Neutrophil (primary cell): ENCODE results near the gene DLG5.

ENCODE experiments used
- H3K27ac ChIP-seq: fragments of 200-600 bp; sonication (generic); 2 replicates; pipeline ENCODE4 v1.5.1; 2016; ENCODE audit warnings: mild to moderate bottlenecking, moderate library complexity
- H3K27me3 ChIP-seq: fragments of 200-600 bp; sonication (generic); 2 replicates; pipeline ENCODE4 v1.6.0; 2016; ENCODE audit warnings: mild to moderate bottlenecking
- H3K36me3 ChIP-seq: fragments of 200-600 bp; sonication (generic); 2 replicates; pipeline ENCODE4 v1.5.1; 2017
- H3K4me1 ChIP-seq, 2 experiments: fragments of 200-600 bp in 1 of 2; sonication (generic) in 1 of 2; 1 replicate in 1 of 2; 2 replicates in 1 of 2; pipeline versions ENCODE4 v1.5.1 to v1.6.1; 2013 to 2016; ENCODE audit warnings: low read depth in 1 of 2, low read length in 1 of 2, mild to moderate bottlenecking in 1 of 2, moderate library complexity in 1 of 2; ENCODE audit not compliant: control insufficient read depth in 1 of 2, insufficient read depth in 1 of 2
- H3K4me3 ChIP-seq, 2 experiments: fragments of 200-600 bp in 1 of 2; sonication (generic) in 1 of 2; 1 replicate in 1 of 2; 2 replicates in 1 of 2; pipeline ENCODE4 v1.5.1; 2013 to 2016; ENCODE audit warnings: low read depth in 1 of 2, low read length in 1 of 2, mild to moderate bottlenecking in 1 of 2, moderate library complexity in 1 of 2
- H3K9me3 ChIP-seq: fragments of 200-600 bp; sonication (generic); 2 replicates; pipeline ENCODE4 v1.5.1; 2016
- CTCF ChIP-seq: fragments of 200-600 bp; sonication (generic); IDR thresholded peaks from 2 replicates; pipeline ENCODE4 v1.5.1; 2016; ENCODE audit warnings: antibody characterized with exemption

Gene DLG5

GRCh38 chr10:77823811-77824542 is 102.6 kb downstream of the DLG5 start:
- Histone ChIP-seq H3K36me3 (no peaks in the 10 kb centered on the region), H3K4me3 (no peak overlapping the region), H3K27me3 (no peaks in the 10 kb centered on the region), H3K27ac (no peak overlapping the region), H3K4me1 (no peaks in the 10 kb centered on the region), H3K9me3 (no peaks in the 10 kb centered on the region)
- no peak for TF ChIP-seq CTCF

DNA sequence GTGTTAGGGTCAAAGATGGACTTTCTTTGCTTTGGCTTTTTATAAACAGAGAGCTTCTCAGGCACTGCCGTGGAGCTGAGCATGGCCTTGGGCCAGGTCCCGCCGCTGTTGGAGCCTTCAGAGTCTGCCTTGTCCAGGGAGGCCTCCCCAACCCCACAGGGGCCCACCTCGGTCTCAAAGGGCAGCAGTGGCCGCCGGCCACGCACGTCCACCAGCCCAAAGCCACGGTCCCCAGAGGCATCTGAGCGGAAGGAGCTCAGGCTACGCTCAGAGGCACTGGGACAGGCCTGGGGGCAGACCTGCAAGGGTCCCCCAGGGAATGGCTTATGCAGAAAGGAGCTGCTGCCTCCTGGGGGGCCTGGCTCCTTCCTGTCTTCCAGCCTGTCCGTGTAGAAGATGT is 105.0 kb downstream of the DLG5 start:
- no peak for TF ChIP-seq CTCF

DNA sequence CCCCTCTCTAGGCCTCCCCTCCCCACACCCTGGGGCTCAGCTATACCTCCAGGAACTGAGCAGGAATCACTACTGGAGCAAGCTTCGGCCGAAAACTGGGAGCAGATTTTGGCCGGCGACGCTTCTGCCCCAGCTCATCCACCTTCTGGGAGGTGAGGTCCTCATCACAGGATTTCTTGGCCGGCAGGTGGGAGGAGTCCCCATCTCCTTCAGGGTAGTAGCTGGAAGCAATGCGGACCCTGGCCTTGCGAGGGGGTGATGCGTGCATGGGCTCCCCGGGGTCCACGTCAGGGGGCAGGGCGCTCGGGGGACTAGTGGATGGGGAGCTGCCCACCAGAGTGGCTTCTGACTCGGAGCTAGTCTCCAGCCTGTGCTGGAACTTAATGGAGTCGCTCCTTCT is 105.5 kb downstream of the DLG5 start:
- no peak overlapping the region for H3K27ac ChIP-seq
- no peaks in the 10 kb centered on the region for H3K36me3 ChIP-seq
- no peaks in the 10 kb centered on the region for H3K4me1 ChIP-seq
- no peaks in the 10 kb centered on the region for H3K9me3 ChIP-seq
- TF ChIP-seq CTCF = no peak
- no peaks in the 10 kb centered on the region for H3K27me3 ChIP-seq
- H3K4me3 ChIP-seq = no peak overlapping the region

More for the DNA sequence above, 105.0 kb downstream of the DLG5 start:
- no peaks in the 10 kb centered on the region for H3K4me1 ChIP-seq
- no peak overlapping the region for H3K27ac ChIP-seq
- no peak overlapping the region for H3K4me3 ChIP-seq
- no peaks in the 10 kb centered on the region for H3K9me3 ChIP-seq
- H3K36me3 ChIP-seq = no peaks in the 10 kb centered on the region
- H3K27me3 ChIP-seq = no peaks in the 10 kb centered on the region

GRCh38 chr10:77820349-77820748 is 106.2 kb downstream of the DLG5 start:
- no peaks in the 10 kb centered on the region for H3K36me3 ChIP-seq
- TF ChIP-seq CTCF = no peak
- H3K4me3 ChIP-seq = no peak overlapping the region
- H3K4me1 ChIP-seq = no peaks in the 10 kb centered on the region
- no peaks in the 10 kb centered on the region for H3K9me3 ChIP-seq
- no peaks in the 10 kb centered on the region for H3K27me3 ChIP-seq
- no peak overlapping the region for H3K27ac ChIP-seq

GRCh38 chr10:77819210-77820112 is 107.1 kb downstream of the DLG5 start:
- no peaks in the 10 kb centered on the region for H3K27me3 ChIP-seq
- no peaks in the 10 kb centered on the region for H3K4me1 ChIP-seq
- H3K27ac ChIP-seq = no peak overlapping the region
- no peaks in the 10 kb centered on the region for H3K36me3 ChIP-seq
- TF ChIP-seq CTCF = no peak
- H3K9me3 ChIP-seq = no peaks in the 10 kb centered on the region
- H3K4me3 ChIP-seq = no peak overlapping the region
